SIG-M5 (cell line): ENCODE measurements around the gene PTGFR.

Source experiments
- DNase-seq: peaks from one replicate; lab custom pipeline; 2025; lab: John Stamatoyannopoulos, UW

PTGFR gene

GRCh38 chr1:78520216-78520615 lies 29.4 kb downstream of the PTGFR start:
- no peak for DNase-seq

- DNase-seq: no peak
Observed at GRCh38 chr1:78520843-78521242, 30.1 kb downstream of the PTGFR start.

- DNase-seq: no peak
Observed at GRCh38 chr1:78522136-78522535, 31.4 kb downstream of the PTGFR start.

DNA sequence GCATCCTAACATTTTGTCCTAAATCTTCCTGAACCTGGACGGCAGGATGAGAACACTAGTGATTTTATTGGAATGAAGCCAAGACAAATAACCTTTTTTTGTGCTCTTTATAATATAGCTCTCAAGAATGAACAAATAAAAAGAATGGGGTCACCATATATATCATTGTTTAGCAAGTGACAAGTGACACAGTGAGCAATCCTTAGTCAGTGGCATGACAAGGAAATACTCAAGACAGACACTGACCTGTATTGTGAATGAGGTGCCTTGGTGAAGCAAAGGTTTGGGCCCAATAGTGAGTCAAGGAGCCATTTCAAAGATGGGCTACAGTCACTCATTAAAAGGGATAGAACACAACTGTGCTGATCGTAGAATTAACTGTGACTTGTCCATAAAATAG lies 35.7 kb downstream of the PTGFR start:
- no peak for DNase-seq

GRCh38 chr1:78527706-78528105 lies 36.9 kb downstream of the PTGFR start:
- no peak for DNase-seq

DNA sequence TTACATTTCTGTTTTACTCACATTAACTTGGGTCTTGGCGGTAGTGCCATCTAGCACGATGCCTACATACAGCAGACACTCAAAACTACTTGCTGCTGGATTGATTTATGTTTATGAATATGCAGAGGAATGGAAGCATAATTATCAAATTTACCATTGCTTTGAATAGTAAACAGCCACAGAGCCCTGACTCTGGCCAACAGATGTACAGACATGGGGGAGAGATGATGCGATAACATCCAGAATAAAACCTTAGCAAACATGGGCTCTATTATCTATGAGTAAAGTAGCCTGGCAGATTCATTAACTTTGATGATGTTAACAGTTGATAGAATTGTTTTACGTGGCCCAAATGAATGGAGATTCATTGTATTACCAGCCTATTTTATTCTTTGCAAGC lies 42.8 kb downstream of the PTGFR start:
- no peak for DNase-seq

DNA sequence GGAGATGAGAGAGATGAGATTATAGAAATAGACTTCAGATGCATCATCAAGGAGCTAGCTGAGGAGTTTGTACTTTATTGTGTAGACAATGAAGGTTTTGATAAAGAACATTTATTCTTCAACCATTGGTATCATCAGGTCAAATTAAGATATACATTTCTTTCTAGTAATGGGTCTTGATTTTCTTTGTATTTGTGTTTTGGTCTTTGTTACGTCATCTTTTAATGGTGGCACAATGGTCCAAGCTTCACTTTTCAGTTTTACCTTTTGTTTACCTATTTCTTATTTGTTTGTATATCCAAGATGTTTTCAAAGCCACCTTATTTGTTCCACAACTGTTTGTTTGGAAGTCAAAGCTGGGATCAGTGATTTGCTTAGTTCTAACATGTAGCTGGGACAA lies 44.5 kb downstream of the PTGFR start:
- DNase-seq: no peak

DNA sequence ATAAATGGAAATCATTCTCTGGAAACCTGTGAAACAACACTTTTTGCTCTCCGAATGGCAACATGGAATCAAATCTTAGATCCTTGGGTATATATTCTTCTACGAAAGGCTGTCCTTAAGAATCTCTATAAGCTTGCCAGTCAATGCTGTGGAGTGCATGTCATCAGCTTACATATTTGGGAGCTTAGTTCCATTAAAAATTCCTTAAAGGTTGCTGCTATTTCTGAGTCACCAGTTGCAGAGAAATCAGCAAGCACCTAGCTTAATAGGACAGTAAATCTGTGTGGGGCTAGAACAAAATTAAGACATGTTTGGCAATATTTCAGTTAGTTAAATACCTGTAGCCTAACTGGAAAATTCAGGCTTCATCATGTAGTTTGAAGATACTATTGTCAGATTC lies 45.7 kb downstream of the PTGFR start:
- DNase-seq: no peak

DNA sequence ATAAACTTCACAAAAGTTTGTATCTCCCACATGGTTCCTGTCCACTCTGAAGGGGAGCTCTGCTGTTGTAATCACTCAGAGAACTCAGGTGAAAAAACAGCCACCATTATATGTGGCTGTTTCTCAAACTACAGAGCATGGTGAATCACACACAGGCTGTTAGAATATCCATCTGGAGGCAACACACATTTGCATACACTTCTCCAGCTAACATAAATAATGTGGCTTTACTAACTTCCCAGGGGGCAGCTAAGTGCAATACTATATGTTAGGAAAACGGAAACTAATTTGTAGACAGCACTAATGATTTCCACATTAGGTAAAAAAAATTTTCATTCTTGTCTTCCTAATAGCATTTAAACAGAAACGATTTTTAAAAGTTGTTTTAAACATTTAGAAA lies 49.3 kb downstream of the PTGFR start:
- DNase-seq: no peak

DNA sequence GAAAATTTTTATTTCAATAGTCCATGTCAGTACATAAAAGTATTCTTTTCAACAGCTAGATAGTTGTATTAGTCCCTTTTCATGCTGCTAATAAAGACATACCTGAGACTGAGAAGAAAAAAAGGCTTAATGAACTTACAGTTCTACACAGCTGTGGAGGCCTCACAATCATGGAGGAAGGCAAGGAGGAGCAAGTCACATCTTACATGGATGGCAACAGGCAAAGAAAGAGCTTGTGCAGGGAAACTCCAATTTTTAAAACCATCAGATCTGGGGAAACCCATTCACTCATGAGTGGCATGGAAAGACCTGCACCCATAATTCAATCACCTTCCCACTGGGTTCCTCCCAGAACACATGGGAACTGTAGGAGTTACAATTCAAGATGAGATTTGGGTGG lies 50.7 kb downstream of the PTGFR start:
- DNase-seq: no peak

- DNase-seq: no peak
Observed at GRCh38 chr1:78543941-78544643, 53.3 kb downstream of the PTGFR start.

DNA sequence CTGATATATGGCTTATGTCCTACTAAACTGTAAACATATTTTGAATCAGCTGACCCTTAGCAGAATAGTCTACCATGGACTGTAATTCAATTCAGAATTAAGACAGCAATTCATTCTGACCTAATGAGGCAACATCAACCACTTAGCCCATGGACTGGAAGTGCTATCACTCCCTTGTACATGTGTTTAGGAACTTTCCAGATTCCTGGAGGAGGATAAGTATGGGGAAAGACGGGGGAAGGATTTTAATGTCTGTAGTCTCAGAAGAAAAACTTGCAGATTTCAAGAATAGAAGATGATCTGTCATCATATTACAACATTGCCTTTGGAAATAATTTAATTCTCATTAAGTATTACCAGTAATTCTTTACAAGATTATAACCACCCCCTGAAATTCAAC lies 56.3 kb downstream of the PTGFR start:
- DNase-seq: no peak

DNA sequence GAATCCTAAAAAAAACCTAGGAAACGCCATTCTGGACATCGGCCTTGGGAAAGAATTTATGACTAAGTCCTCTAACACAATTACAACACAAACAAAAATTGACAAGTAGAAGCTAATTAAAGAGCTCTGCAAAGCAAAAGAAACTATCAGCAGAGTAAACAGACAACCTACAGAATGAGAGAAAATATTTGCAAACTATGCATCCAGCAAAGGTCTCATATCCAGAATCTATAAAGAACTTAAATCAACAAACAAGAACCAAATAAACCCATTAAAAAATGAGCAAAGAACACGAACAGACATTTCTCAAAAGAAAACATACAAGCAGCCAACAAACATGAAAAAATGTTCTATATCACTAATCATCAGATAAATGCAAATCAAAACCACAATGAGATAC lies 58.6 kb downstream of the PTGFR start:
- no peak for DNase-seq

DNA sequence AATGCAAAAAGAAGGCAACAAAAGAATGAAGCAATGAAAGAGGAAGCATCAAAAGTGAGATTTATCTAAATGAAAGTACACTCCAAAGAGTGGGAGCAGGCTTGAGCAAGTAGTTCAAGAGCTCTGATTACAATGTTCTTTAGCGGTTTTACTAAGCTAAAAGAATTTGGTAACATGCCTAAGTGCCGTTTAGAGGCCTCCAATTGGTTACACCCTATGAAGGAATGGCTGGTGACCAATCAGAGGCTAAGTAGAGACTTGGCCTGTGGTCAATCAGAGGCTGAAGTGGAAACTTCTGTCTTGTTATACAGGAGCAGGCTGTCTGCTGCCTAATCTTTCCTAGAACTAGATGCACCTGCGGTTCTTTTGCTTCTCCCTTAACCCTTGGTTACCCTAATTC lies 59.1 kb downstream of the PTGFR start:
- DNase-seq: no peak

DNA sequence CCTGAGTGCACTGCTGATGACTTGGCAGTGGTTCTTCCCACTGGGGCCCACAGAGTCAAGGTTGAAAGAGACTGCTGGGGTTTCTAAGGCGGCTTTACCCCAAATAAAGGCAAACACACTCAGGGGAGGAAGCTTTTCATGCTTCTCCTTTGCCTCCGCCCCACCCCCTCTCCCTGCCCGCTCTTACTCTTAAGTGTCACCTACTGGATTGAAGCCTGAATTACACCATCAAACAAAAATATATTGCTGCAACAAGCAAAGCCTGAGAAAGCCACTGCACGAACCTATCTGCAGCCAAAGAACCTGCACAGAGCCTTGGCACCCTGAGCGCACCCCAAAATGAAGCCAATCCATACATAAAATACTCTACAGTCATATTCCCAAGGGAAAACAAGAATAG lies 63.1 kb downstream of the PTGFR start:
- no peak for DNase-seq

DNA sequence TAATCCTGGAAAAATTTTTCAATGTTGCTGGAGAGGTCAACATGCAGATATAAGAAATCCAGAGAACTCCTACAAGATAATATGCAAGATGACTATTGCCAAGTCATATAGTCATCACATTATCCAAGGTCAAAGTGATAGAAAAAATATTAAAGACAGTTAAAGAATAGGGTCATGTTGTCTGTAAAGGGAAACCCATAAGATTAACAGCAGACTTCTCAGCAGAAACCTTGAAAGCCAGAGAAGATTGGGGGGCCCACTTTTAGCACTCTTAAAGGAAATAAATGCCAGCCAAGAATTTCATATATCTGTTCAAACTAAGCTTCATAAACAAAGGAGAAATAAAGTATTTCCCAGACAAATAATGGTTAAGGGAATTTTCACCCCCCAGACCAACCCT lies 64.1 kb downstream of the PTGFR start:
- no peak for DNase-seq

GRCh38 chr1:78559680-78560079 lies 68.9 kb downstream of the PTGFR start:
- DNase-seq: no peak

DNA sequence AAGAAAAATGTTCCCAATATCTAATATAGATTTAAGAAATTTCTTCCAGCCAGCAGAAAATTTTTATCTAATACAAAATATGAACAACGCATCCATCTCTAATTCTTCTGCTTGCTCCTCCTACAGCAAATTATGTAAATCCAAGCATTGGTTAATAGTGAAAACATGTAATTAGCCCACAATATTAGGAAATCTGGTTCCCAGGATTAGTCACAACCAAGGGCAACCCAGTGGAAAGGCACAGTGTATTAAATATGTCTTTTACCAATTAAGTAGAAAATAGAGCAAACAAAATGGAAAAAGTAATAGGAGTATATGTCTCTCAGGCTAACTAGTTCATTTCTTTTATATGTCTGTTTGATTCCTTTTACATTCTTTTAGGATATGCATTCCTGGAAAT lies 70.0 kb downstream of the PTGFR start:
- no peak for DNase-seq

- DNase-seq: no peak
Observed at GRCh38 chr1:78561856-78562255, 71.1 kb downstream of the PTGFR start.

DNA sequence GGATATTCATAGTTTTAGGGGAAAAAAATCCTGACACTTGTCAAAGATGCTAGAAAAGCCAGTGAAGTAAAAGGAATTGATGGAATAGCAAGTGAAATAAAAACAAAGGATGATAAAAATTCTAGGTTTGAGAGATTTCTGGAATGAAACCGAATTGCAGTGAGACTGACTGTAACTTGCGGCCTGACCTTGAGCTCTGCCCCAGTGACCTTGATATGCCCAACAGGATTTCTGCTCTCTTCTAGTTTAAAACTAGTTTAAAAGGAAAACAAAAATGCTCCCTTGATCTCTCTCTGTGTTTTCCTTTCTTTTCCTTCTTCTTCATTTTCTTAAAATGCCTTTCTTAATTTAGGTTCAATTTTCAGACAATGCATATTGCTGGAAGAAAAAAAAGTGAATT lies 74.6 kb downstream of the PTGFR start:
- DNase-seq: no peak

DNA sequence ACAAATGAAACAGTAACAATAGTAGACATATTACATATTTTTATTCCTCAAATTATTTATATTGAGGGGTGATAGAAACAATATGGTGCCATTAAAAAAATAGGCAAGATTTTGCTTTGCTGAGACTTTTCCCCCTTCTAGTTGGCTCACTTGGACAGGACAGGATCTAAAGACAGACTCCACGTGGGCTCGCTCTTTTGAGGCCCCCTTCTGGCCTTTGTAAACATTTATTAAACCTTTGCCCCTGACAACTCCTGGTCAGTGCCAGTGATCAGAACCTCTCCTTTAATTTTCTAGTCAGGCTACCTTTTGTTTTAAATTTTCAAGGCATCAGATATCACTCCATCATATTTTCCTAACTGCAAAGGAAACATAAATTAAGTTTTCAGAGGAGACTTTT lies 79.8 kb downstream of the PTGFR start:
- no peak for DNase-seq

GRCh38 chr1:78577257-78578100 lies 86.7 kb downstream of the PTGFR start:
- no peak for DNase-seq

GRCh38 chr1:78586572-78586971 lies 95.8 kb downstream of the PTGFR start:
- DNase-seq: no peak

DNA sequence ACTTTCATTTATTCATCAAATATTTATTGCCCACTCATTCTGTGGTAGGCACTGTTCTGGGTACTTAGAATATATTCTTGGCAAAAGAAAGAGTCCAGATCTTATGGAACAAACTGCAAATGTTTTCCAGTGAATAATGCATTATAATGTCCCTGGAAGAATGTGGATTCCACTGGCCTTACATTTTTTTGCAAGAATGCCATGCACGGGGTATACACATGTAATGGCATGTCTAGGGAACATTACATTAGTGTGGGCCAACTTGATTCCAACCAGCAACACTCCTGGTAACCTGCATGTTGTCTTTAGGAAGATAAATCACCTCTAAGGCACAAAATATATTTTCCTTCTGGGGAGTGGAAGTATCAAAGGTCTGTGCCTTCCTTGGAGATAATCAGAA lies 96.4 kb downstream of the PTGFR start:
- DNase-seq: no peak
